ENCODE results near the gene FIGNL2. TPM values are rescaled to one million over a fixed set of nuclear protein-coding genes. Genes with fewer than 3 reads are reported as not detected.
A peak's percentile ranks its signal among the peaks of the same experiment; 100 is the strongest.

FIGNL2 gene
- total RNA-seq, 1 donor from 2014 or later, result 1.2 TPM

GRCh38 chr12:51855586-51856428 is 7.3 kb upstream of the FIGNL2 start:
- peak; percentile 53 for DNase-seq

- DNase-seq, result no peak
Observed at GRCh38 chr12:51852404-51853137, 4.1 kb upstream of the FIGNL2 start.

GRCh38 chr12:51851413-51852124 is 3.1 kb upstream of the FIGNL2 start:
- no peak for DNase-seq

GRCh38 chr12:51850965-51851299 is 2.4 kb upstream of the FIGNL2 start:
- no peak for DNase-seq

GRCh38 chr12:51850081-51850964 is 1.8 kb upstream of the FIGNL2 start:
- no peak for DNase-seq

- DNase-seq, result peak; percentile 17
Observed at GRCh38 chr12:51848841-51849735, 570 bp upstream of the FIGNL2 start.

- DNase-seq, result peak; percentile 26
Observed at GRCh38 chr12:51847643-51848325, 734 bp downstream of the FIGNL2 start.

GRCh38 chr12:51846911-51847642 is 1.4 kb downstream of the FIGNL2 start:
- peak; percentile 30 for DNase-seq

- DNase-seq, result no peak
Observed at GRCh38 chr12:51846271-51846691, 2.2 kb downstream of the FIGNL2 start.

GRCh38 chr12:51845482-51845881 is 3.0 kb downstream of the FIGNL2 start:
- DNase-seq, result no peak

GRCh38 chr12:51844854-51845253 is 3.7 kb downstream of the FIGNL2 start:
- DNase-seq, result no peak

- DNase-seq, result no peak
Observed at GRCh38 chr12:51841727-51842126, 6.8 kb downstream of the FIGNL2 start.

GRCh38 chr12:51840966-51841365 is 7.6 kb downstream of the FIGNL2 start:
- DNase-seq, result no peak

GRCh38 chr12:51839310-51839947 is 9.1 kb downstream of the FIGNL2 start:
- no peak for DNase-seq

- DNase-seq, result no peak
Observed at GRCh38 chr12:51838762-51839161, 9.8 kb downstream of the FIGNL2 start.

GRCh38 chr12:51838036-51838435 is 10.5 kb downstream of the FIGNL2 start:
- DNase-seq, result no peak

GRCh38 chr12:51837286-51837685 is 11.2 kb downstream of the FIGNL2 start:
- DNase-seq, result no peak

- DNase-seq, result no peak
Observed at GRCh38 chr12:51836827-51837173, 11.7 kb downstream of the FIGNL2 start.

GRCh38 chr12:51836041-51836826 is 12.3 kb downstream of the FIGNL2 start:
- no peak for DNase-seq

Measured in dermis blood vessel endothelial cell (primary cell).